Activated CD4-positive, alpha-beta T cell treated with anti-CD3 and anti-CD28 coated beads for 1 hour (primary cell): Measurements from ENCODE around the gene CGB3.

Source experiments
- DNase-seq: peaks from one replicate; pipeline ENCODE4 v3.0.0-alpha.2; 2020

The CGB3 gene

GRCh38 chr19:48985711-48986110 lies 38.4 kb downstream of the CGB3 start:
- DNase-seq: no peak

GRCh38 chr19:48982280-48982679 lies 41.9 kb downstream of the CGB3 start:
- no peak for DNase-seq

- DNase-seq: no peak
Measured at GRCh38 chr19:48977061-48977460, 47.1 kb downstream of the CGB3 start.

GRCh38 chr19:48975947-48976847 lies 47.9 kb downstream of the CGB3 start:
- no peak for DNase-seq
